Trophoblast cell (in vitro differentiated cells and primary cell): ENCODE results near the gene IRAK1.

Experiments used
- DNase-seq, 2 donors: peaks; one replicate each; pipeline ENCODE4 v3.0.0-alpha.2; 2016
- H2AFZ ChIP-seq: 2 replicates; pipeline ENCODE4 v1.6.1; 2013; ENCODE audit warnings: low read length, moderate library complexity, mild to moderate bottlenecking; ENCODE audit not compliant: insufficient read depth, poor library complexity
- H2AK5ac ChIP-seq: 2 replicates; pipeline ENCODE4 v1.6.1; 2013; ENCODE audit warnings: mild to moderate bottlenecking, low read length
- H2BK120ac ChIP-seq: 2 replicates; pipeline ENCODE4 v1.6.1; 2013; ENCODE audit warnings: low read length, mild to moderate bottlenecking, moderate library complexity; ENCODE audit not compliant: insufficient read depth, poor library complexity
- H2BK12ac ChIP-seq: 2 replicates; pipeline ENCODE4 v1.6.1; 2013; ENCODE audit warnings: mild to moderate bottlenecking, low read length, moderate library complexity
- H2BK5ac ChIP-seq: 2 replicates; pipeline ENCODE4 v1.6.1; 2013; ENCODE audit warnings: low read length, low read depth, moderate library complexity, mild to moderate bottlenecking; ENCODE audit not compliant: poor library complexity
- H3K14ac ChIP-seq: 2 replicates; pipeline ENCODE4 v1.6.1; 2013; ENCODE audit warnings: mild to moderate bottlenecking, low read length
- H3K18ac ChIP-seq: 2 replicates; pipeline ENCODE4 v1.6.1; 2013; ENCODE audit warnings: mild to moderate bottlenecking, low read length
- H3K23ac ChIP-seq: 2 replicates; pipeline ENCODE4 v1.6.1; 2013; ENCODE audit warnings: low read length
- H3K27ac ChIP-seq: 2 replicates; pipeline ENCODE4 v1.5.1; 2013; ENCODE audit warnings: low read depth, mild to moderate bottlenecking, inconsistent platforms, low read length, moderate library complexity
- H3K27me3 ChIP-seq: 2 replicates; pipeline ENCODE4 v1.6.1; 2013; ENCODE audit warnings: inconsistent platforms, mild to moderate bottlenecking, low read length, moderate library complexity; ENCODE audit not compliant: insufficient read depth
- H3K36me3 ChIP-seq, 2 experiments: 1 replicate in 1 of 2; 2 replicates in 1 of 2; pipeline ENCODE4 v1.6.1; 2013; ENCODE audit warnings: low read length in 2 of 2, mild to moderate bottlenecking in 2 of 2, moderate library complexity in 1 of 2; ENCODE audit not compliant: insufficient read depth in 2 of 2, control insufficient read depth in 1 of 2
- H3K4ac ChIP-seq: 2 replicates; pipeline ENCODE4 v1.6.1; 2013; ENCODE audit warnings: low read depth, mild to moderate bottlenecking, low read length, moderate library complexity
- H3K4me1 ChIP-seq, 2 experiments: 1 replicate in 1 of 2; 2 replicates in 1 of 2; pipeline ENCODE4 v1.6.1; 2013; ENCODE audit warnings: low read length in 2 of 2, mild to moderate bottlenecking in 2 of 2, moderate library complexity in 1 of 2; ENCODE audit not compliant: insufficient read depth in 2 of 2, control insufficient read depth in 1 of 2
- H3K4me2 ChIP-seq: 2 replicates; pipeline ENCODE4 v1.6.1; 2013; ENCODE audit warnings: inconsistent platforms, mild to moderate bottlenecking, low read length, moderate library complexity
- H3K4me3 ChIP-seq: 2 replicates; pipeline ENCODE4 v1.5.1; 2013; ENCODE audit warnings: mild to moderate bottlenecking, low read depth, low read length, inconsistent platforms
- H3K79me1 ChIP-seq: one replicate; pipeline ENCODE4 v1.6.1; 2013; ENCODE audit warnings: low read length
- H3K79me2 ChIP-seq: 2 replicates; pipeline ENCODE4 v1.6.1; 2013; ENCODE audit warnings: low read length, mild to moderate bottlenecking; ENCODE audit not compliant: control insufficient read depth, insufficient read depth, poor library complexity
- H3K9ac ChIP-seq: 2 replicates; pipeline ENCODE4 v1.6.1; 2013; ENCODE audit warnings: mild to moderate bottlenecking, low read length
- H3K9me3 ChIP-seq: 2 replicates; pipeline ENCODE4 v1.6.1; 2013; ENCODE audit warnings: low read depth, mild to moderate bottlenecking, control low read depth, inconsistent platforms, low read length; ENCODE audit not compliant: insufficient read depth
- H4K12ac ChIP-seq: 2 replicates; pipeline ENCODE4 v1.6.1; 2013; ENCODE audit warnings: low read depth, mild to moderate bottlenecking, low read length, moderate library complexity
- H4K8ac ChIP-seq: 2 replicates; pipeline ENCODE4 v1.6.1; 2013; ENCODE audit warnings: low read depth, mild to moderate bottlenecking, low read length, moderate library complexity
- H4K91ac ChIP-seq: one replicate; pipeline ENCODE4 v1.6.1; 2013; ENCODE audit warnings: low read depth, mild to moderate bottlenecking, low read length, moderate library complexity
- WGBS: extraction: QIAGEN DNeasy Blood & Tissue Kit; methylation state at CpG from one replicate; pipeline ENCODE4 v1.1.7; 2013; ENCODE audit warnings: missing lambda C conversion rate; ENCODE audit not compliant: insufficient read length, insufficient coverage; ENCODE audit errors: extremely low coverage; 5-methylcytosine and 5-hydroxymethylcytosine counted together

IRAK1 gene

GRCh38 chrX:153993079-153993478 lies 26.6 kb downstream of the IRAK1 start:
- Histone ChIP-seq H2AFZ (no peak overlapping the region), H4K8ac (no peak overlapping the region), H3K23ac (no peak overlapping the region), H3K4me2 (no peak overlapping the region), H2BK5ac (no peak overlapping the region), H2AK5ac (no peak overlapping the region), H3K79me1 (no peaks in the 10 kb centered on the region), H3K9ac (no peak overlapping the region), H3K4me1 (no peaks in the 10 kb centered on the region), H2BK120ac (no peak overlapping the region), H3K27me3 (no peaks in the 10 kb centered on the region), H3K14ac (no peak overlapping the region), H3K36me3 (no peaks in the 10 kb centered on the region), H3K27ac (no peak overlapping the region), H3K18ac (no peak overlapping the region), H3K4ac (no peak overlapping the region), H3K79me2 (no peaks in the 10 kb centered on the region), H4K91ac (no peak overlapping the region), H3K4me3 (no peak overlapping the region), H2BK12ac (no peak overlapping the region), H3K9me3 (no peaks in the 10 kb centered on the region), H4K12ac (no peak overlapping the region)
- DNase-seq, result no peak
- WGBS, result no CpG with 5 or more reads among the region's 12 CpGs

GRCh38 chrX:153992180-153992579 lies 27.5 kb downstream of the IRAK1 start:
- no peak overlapping the region for H2BK12ac ChIP-seq
- no peaks in the 10 kb centered on the region for H3K79me1 ChIP-seq
- no peak overlapping the region for H3K4me3 ChIP-seq
- H3K27me3 ChIP-seq, result no peaks in the 10 kb centered on the region
- no peaks in the 10 kb centered on the region for H3K9me3 ChIP-seq
- H2AK5ac ChIP-seq, result no peak overlapping the region
- no peaks in the 10 kb centered on the region for H3K79me2 ChIP-seq
- H3K18ac ChIP-seq, result no peak overlapping the region
- whole genome bisulfite sequencing, result no CpG with 5 or more reads among the region's 8 CpGs
- no peak overlapping the region for H3K27ac ChIP-seq
- DNase-seq, result no peak
- H4K8ac ChIP-seq, result no peak overlapping the region
- H2AFZ ChIP-seq, result no peak overlapping the region
- no peak overlapping the region for H3K4ac ChIP-seq
- H4K91ac ChIP-seq, result no peak overlapping the region
- no peaks in the 10 kb centered on the region for H3K4me1 ChIP-seq
- H3K9ac ChIP-seq, result no peak overlapping the region
- no peak overlapping the region for H3K23ac ChIP-seq
- no peak overlapping the region for H3K4me2 ChIP-seq
- H2BK5ac ChIP-seq, result no peak overlapping the region
- H2BK120ac ChIP-seq, result no peak overlapping the region
- no peaks in the 10 kb centered on the region for H3K36me3 ChIP-seq
- no peak overlapping the region for H3K14ac ChIP-seq
- H4K12ac ChIP-seq, result no peak overlapping the region

GRCh38 chrX:153991013-153991580 lies 28.6 kb downstream of the IRAK1 start:
- no peak overlapping the region for H2BK120ac ChIP-seq
- no peak overlapping the region for H3K27ac ChIP-seq
- H2AFZ ChIP-seq, result no peak overlapping the region
- no peaks in the 10 kb centered on the region for H3K27me3 ChIP-seq
- no peak overlapping the region for H2BK5ac ChIP-seq
- H2AK5ac ChIP-seq, result no peak overlapping the region
- H3K9me3 ChIP-seq, result no peaks in the 10 kb centered on the region
- no peak overlapping the region for H3K4me2 ChIP-seq
- H3K4ac ChIP-seq, result no peak overlapping the region
- no peak overlapping the region for H3K4me3 ChIP-seq
- H3K18ac ChIP-seq, result no peak overlapping the region
- no peak overlapping the region for H4K8ac ChIP-seq
- no peak overlapping the region for H4K12ac ChIP-seq
- H3K36me3 ChIP-seq, result no peaks in the 10 kb centered on the region
- H3K9ac ChIP-seq, result no peak overlapping the region
- WGBS, result no CpG with 5 or more reads among the region's 3 CpGs
- H3K23ac ChIP-seq, result no peak overlapping the region
- no peak overlapping the region for H3K14ac ChIP-seq
- no peaks in the 10 kb centered on the region for H3K4me1 ChIP-seq
- no peak for DNase-seq
- no peaks in the 10 kb centered on the region for H3K79me1 ChIP-seq
- no peak overlapping the region for H2BK12ac ChIP-seq
- no peaks in the 10 kb centered on the region for H3K79me2 ChIP-seq
- no peak overlapping the region for H4K91ac ChIP-seq

- no CpG with 5 or more reads among the region's 14 CpGs for WGBS
- no peaks in the 10 kb centered on the region for H3K79me1 ChIP-seq
- no peaks in the 10 kb centered on the region for H3K79me2 ChIP-seq
- H2AK5ac ChIP-seq, result no peak overlapping the region
- H4K12ac ChIP-seq, result no peak overlapping the region
- H2BK12ac ChIP-seq, result no peak overlapping the region
- H3K9me3 ChIP-seq, result no peaks in the 10 kb centered on the region
- DNase-seq, result no peak
- H3K36me3 ChIP-seq, result no peaks in the 10 kb centered on the region
- H2BK120ac ChIP-seq, result no peak overlapping the region
- no peak overlapping the region for H4K8ac ChIP-seq
- H3K4me2 ChIP-seq, result no peak overlapping the region
- no peak overlapping the region for H3K4me3 ChIP-seq
- H3K14ac ChIP-seq, result no peak overlapping the region
- no peak overlapping the region for H3K27ac ChIP-seq
- no peak overlapping the region for H2AFZ ChIP-seq
- H4K91ac ChIP-seq, result no peak overlapping the region
- no peak overlapping the region for H3K9ac ChIP-seq
- no peak overlapping the region for H3K23ac ChIP-seq
- H3K27me3 ChIP-seq, result no peaks in the 10 kb centered on the region
- H3K4ac ChIP-seq, result no peak overlapping the region
- no peak overlapping the region for H2BK5ac ChIP-seq
- H3K4me1 ChIP-seq, result no peaks in the 10 kb centered on the region
- no peak overlapping the region for H3K18ac ChIP-seq
Measured at GRCh38 chrX:153989973-153990655, 29.6 kb downstream of the IRAK1 start.
